NCI-H2227 treated with DMSO at 0.1 percent for 48 hours (cell line): ENCODE results near the gene SDR39U1.

ENCODE experiments used
- DNase-seq: peaks from one replicate; lab custom pipeline; 2025; lab: John Stamatoyannopoulos, UW

The SDR39U1 gene

GRCh38 chr14:24390701-24391468 is 51.7 kb downstream of the SDR39U1 start:
- no peak for DNase-seq
